Amniotic stem cell (primary cell): ENCODE data around the gene AVPR1B.

Experiments
- DNase-seq: peaks from one replicate; lab custom pipeline; 2025; lab: John Stamatoyannopoulos, UW

AVPR1B gene

GRCh38 chr1:206112600-206113301 is 4.4 kb downstream of the AVPR1B start:
- no peak for DNase-seq

DNA sequence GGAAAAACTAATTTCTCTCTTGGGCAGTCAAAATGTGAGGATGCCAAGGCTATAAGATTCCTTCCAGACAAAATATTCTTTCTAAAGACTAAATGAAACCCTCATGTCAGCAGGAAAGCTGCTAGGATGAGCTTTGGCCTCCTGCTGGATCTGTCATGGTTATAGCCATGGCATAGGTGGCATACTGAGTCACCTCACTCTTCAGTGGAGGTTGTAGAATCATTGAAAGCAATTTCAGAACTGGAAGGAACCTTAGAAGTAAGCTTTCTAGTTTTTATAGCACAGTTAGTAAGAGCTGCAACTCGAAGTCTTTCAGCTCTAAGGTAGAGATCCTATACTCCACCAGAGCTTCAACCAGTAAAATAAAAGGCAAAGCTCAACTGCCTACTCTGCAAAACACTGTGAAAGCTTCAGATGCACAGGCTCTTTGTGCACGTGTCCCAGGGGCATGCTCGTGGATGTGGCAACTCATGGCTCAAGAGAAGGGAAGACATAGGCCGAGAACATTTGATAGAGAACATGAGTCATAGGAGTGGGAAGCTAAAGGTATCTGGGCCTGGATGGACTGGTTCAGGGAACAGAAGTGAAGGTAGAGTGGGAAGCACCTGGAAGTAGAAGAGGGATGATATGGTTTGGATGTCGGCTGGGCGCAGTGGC is 5.8 kb downstream of the AVPR1B start:
- no peak for DNase-seq

GRCh38 chr1:206110820-206111219 is 6.4 kb downstream of the AVPR1B start:
- no peak for DNase-seq

- no peak for DNase-seq
These were observed 7.0 kb downstream of the AVPR1B start for GRCh38 chr1:206110161-206110560.

DNA sequence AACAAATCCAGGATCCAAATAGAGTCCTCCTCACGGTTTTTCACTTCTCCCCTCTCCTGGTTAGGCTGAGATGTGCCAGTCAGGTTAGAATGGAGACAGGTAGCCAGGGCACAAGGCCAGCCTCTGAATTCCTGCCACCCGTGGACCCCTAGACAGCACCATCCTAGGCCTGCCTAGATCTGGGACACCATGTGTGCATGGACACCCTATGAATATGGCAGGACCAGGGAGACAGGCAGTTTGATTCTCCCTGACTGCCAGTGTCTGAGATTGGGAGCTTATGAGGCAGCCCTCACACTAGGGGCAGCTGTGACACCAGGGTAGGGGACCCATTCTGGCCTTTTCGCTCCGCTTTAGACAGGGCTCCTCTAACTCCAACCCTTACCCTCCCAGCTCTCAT is 7.5 kb downstream of the AVPR1B start:
- no peak for DNase-seq

DNA sequence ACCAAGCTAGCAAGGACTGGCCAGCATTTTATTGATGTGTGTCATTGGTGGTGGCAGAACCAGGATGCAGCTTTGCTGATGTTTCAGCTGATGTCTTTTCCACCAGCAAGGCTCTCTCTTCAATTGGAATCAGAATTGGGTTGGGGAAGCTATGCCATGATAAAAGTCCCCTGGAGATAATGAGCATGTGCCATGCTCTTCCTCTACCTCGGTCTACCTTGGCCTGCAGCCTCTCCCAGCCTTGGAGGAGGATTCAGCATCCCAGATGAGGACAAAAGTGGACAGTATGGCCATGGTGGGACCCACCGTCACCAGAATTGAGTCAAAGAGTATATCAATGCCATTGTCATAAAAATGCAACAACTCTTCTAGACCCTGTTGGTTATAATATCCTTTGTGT is 8.6 kb downstream of the AVPR1B start:
- no peak for DNase-seq

DNA sequence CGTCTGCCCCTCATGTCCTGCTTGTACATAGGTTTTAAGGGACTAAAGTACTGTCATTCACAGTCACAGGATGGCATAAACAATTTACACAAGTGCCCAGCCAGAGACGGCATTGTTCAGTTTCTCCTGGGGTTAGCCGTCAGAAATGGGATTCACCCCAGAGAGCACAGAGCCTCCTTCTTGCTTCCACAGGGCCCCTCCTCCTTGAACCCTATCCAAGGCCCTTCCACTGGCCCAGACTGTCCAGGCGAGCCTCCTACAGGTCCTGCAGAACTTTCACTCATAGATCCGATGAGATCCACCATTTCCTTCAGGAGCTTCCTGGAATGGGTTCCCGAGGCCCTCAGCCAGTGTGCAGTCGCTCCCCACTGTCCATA is 10.0 kb downstream of the AVPR1B start:
- DNase-seq: no peak

GRCh38 chr1:206106328-206107167 is 10.6 kb downstream of the AVPR1B start:
- DNase-seq: peak; percentile 53

DNA sequence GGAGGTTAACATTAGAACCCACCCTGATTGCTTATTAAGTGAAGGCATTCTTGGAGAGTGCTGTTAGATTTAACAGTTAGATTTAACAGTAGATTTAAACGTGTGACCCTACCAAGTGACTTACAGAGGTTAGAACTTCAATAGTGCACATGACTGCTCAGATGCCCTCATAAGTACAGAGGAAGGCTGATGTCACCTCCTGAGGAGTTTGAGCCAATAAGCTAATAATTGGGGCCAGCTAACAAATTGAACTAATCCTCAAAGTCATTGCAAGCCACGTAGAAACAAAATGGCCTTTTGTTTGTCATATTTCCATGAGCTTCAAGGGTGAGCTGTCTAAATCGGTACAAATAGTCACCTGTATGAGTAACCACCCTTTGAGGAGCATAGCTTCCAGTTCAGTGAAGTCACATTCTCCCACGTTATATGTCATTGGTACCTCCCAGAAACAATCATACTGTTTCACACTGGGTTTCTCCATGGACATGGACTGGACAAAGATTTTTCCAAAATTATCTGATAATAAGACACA is 11.7 kb downstream of the AVPR1B start:
- no peak for DNase-seq

GRCh38 chr1:206103979-206104378 is 13.2 kb downstream of the AVPR1B start:
- DNase-seq: no peak

GRCh38 chr1:206102292-206102936 is 14.8 kb downstream of the AVPR1B start:
- DNase-seq: no peak

DNA sequence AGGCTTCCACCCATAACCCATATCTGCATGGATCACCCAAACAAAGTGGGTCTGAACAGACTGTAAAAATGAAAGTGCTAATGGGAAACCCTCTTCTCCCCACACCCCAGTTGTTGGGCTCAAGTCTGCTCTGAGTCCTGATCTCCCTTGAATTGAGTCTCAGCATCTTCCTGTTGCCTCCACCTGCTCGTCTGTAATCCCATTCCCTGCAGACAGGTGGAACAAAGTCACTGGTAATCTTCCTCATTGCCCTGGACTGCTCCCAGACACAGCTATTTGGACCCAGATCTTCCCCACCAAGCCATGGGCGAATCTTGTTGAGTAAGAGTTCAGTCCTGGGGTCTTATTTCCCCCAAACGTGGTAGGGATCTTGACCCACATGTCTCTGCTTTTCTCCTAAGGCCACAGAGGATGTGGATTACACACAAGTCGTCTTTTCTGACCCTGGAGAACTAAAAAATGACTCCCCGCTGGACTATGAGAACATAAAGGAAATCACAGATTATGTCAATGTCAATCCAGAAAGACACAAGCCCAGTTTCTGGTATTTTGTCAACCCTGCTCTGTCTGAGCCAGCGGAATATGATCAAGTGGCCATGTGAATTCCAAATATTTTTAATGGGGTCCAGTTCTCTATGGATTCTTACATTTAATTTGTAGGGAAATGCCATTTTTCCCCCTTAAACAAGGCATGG is 15.7 kb downstream of the AVPR1B start:
- no peak for DNase-seq

GRCh38 chr1:206100226-206100815 is 16.9 kb downstream of the AVPR1B start:
- no peak for DNase-seq

DNA sequence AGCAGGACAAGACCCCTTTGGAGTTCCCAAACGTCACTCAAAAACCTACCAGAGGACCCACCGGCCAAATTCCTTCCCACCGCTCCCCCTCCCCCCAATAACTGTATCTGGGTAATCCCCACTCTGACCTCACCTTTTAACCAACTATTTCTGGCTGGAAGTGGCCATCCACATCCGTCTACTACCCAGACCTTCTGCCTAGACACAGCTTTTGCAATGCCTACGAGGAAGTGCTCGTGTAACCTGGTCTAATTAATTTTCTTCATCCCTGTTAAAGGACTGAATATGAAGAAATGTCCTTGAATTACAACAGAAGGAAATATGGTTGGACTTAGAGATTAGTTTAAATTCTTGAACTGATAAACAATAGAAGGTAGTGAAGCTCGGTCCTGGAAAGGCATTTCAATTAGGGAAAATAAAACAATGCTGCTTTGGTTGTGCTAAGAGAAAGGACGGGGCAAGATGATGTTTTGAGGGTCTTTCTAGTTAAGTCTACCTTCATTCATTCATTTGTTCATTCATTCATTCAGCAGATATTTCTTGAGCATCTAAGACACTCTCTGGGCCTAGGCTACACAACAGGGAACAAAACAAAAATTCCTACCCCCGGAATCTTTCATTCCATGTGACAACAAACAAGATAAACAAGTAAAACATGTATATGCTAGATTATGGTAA is 18.8 kb downstream of the AVPR1B start:
- no peak for DNase-seq

- DNase-seq: no peak
These were observed 19.8 kb downstream of the AVPR1B start for GRCh38 chr1:206097381-206097780.

- no peak for DNase-seq
These were observed 23.2 kb downstream of the AVPR1B start for GRCh38 chr1:206094024-206094423.

DNA sequence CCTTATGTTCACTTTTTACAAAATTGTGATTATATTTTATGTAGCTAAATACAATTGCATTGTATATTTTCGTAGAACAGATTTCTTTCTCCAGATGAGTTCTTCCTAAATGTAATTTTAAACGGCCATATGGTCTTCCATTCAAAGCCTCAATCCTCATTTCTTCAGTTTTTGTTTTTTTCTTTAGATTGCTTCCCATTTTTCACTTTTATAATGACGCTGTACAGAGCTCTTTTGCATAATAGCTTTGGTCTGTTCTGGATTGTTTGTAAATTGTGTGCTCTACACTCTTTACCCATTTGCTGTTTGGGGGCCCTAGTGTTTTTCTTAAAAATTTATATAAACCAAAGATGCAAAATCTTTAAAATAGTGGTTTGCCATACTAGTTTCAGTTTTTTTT is 27.8 kb downstream of the AVPR1B start:
- no peak for DNase-seq

DNA sequence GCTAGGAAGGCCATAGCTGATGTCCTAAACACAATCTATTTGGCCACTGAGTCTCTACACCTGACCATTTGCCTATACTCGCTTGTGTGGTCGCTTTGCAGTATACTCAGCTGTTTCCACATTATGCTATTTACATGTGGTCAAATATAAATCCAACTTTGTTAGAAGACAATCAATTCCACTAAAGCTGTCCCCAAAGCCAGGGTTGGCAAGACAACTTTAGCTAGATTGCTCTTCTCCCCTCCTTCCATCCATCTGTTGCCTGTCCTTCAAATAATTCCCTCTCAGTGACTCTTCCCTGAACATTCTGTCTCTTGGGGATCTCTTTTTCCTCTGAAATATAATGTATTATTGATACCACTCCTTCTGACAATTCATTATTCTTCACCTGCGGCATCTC is 30.1 kb downstream of the AVPR1B start:
- DNase-seq: no peak

DNA sequence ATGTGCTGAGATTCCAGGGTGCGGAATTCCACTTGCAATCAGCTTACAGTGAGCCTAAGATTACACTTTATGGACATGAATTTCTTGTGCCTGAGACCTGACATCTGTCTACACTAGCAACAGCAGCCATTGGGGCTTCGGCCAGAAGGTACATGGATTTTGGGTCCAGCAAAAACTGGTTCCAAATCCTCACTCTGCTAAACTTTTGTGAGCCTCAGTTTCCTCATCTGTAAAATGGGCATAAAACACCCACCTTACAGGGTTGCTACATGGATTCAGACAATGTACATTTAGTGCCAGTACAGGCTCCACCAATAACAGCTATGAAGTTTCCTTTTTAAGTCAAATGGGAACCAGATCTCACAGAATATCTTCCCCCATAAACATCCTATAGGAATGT is 33.4 kb downstream of the AVPR1B start:
- no peak for DNase-seq

DNA sequence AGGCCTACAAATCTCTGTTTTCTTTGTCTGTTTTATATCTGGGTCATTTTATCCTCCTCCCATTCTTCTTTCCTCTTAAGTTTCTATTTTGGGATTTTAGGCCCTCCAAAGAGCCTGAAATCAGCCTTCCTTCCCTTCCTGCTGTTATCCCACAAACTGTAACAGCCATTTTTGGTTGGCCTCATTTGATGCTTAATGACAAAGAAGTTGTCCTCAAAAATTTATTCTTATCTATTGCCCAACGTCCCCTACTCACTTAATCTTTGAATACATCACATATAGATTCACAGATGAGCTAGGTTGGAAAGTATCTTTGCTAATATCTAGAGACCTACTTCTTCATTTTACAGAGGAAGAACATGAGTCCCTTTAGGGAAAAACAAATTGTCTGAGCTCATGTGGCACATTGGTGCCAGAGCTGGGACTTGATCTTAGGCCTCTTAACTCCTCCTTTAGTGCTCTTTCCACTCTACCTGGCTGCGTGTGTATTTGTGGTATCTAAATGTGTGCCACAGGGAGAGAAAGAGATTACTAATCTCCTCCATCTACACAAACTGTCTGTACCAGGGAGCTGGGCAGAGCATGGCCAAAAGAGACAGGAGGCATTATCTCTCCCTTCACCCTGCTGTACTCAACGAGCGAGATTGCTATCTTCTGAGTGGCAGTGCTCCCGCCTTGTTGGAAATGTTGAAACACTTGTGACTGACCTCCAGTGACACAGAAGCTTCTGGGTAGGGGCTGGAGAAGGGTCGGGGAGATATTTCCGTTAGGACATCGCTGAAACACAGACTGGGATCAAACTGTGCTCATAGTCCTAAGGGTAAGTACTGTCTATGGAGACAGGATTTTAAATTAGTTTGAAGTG is 34.1 kb downstream of the AVPR1B start:
- no peak for DNase-seq
